HG03432 (cell line): ENCODE data around the gene SAP30L.
A peak's percentile ranks its signal among the peaks of the same experiment; 100 is the strongest.

Experiments
- ATAC-seq: cut with Tn5 transposase; IDR thresholded peaks from one replicate; pipeline ENCODE4 v1.9.1; 2021; ENCODE audit warnings: mild to moderate bottlenecking, moderate library complexity; ENCODE audit not compliant: unreplicated experiment

Gene SAP30L

GRCh38 chr5:154445422-154446194, at the start of gene SAP30L:
Gene SAP30L, plus strand, starts transcription at chr5:154445997. Its CDS starts 608 bp downstream, at chr5:154446605.
- peak; percentile 95 for ATAC-seq

GRCh38 chr5:154396128-154396527, 49.7 kb upstream of the SAP30L start:
- ATAC-seq, result no peak

- ATAC-seq, result no peak
Observed at GRCh38 chr5:154397652-154398406, 48.0 kb upstream of the SAP30L start.

GRCh38 chr5:154400678-154401077, 45.1 kb upstream of the SAP30L start:
- ATAC-seq, result no peak

- no peak for ATAC-seq
Observed at GRCh38 chr5:154401355-154401754, 44.4 kb upstream of the SAP30L start.

- no peak for ATAC-seq
Observed at GRCh38 chr5:154401931-154402330, 43.9 kb upstream of the SAP30L start.

- no peak for ATAC-seq
Observed at GRCh38 chr5:154402611-154403010, 43.2 kb upstream of the SAP30L start.

- ATAC-seq, result no peak
Observed at GRCh38 chr5:154403234-154403633, 42.6 kb upstream of the SAP30L start.

GRCh38 chr5:154403776-154404387, 41.9 kb upstream of the SAP30L start:
- no peak for ATAC-seq

- peak; percentile 99 for ATAC-seq
Observed at GRCh38 chr5:154405078-154405792, 40.6 kb upstream of the SAP30L start.

GRCh38 chr5:154406231-154406630, 39.6 kb upstream of the SAP30L start:
- ATAC-seq, result no peak

- ATAC-seq, result no peak
Observed at GRCh38 chr5:154406826-154407225, 39.0 kb upstream of the SAP30L start.

GRCh38 chr5:154408811-154409210, 37.0 kb upstream of the SAP30L start:
- ATAC-seq, result no peak

- no peak for ATAC-seq
Observed at GRCh38 chr5:154409230-154409840, 36.5 kb upstream of the SAP30L start.

- no peak for ATAC-seq
Observed at GRCh38 chr5:154410008-154410407, 35.8 kb upstream of the SAP30L start.

- no peak for ATAC-seq
Observed at GRCh38 chr5:154410786-154411185, 35.0 kb upstream of the SAP30L start.

GRCh38 chr5:154411338-154411737, 34.5 kb upstream of the SAP30L start:
- no peak for ATAC-seq

GRCh38 chr5:154412316-154412715, 33.5 kb upstream of the SAP30L start:
- ATAC-seq, result no peak

- ATAC-seq, result no peak
Observed at GRCh38 chr5:154412925-154413324, 32.9 kb upstream of the SAP30L start.

GRCh38 chr5:154415114-154415513, 30.7 kb upstream of the SAP30L start:
- ATAC-seq, result no peak

- no peak for ATAC-seq
Observed at GRCh38 chr5:154418344-154418820, 27.4 kb upstream of the SAP30L start.
